NB4 (cell line): Measurements from ENCODE around the gene MUC6.

Experiments
- POLR2A ChIP-seq: IDR thresholded peaks from 2 replicates; pipeline ENCODE4 v1.6.1; 2011; ENCODE audit warnings: mild to moderate bottlenecking; ENCODE audit not compliant: insufficient read length; ENCODE audit errors: extremely low read depth
- TF ChIP-seq, protein P1 (sequence below): IDR thresholded peaks from one replicate; pipeline ENCODE4 v1.5.1; 2012; ENCODE audit warnings: low read depth, low read length

DNA sequence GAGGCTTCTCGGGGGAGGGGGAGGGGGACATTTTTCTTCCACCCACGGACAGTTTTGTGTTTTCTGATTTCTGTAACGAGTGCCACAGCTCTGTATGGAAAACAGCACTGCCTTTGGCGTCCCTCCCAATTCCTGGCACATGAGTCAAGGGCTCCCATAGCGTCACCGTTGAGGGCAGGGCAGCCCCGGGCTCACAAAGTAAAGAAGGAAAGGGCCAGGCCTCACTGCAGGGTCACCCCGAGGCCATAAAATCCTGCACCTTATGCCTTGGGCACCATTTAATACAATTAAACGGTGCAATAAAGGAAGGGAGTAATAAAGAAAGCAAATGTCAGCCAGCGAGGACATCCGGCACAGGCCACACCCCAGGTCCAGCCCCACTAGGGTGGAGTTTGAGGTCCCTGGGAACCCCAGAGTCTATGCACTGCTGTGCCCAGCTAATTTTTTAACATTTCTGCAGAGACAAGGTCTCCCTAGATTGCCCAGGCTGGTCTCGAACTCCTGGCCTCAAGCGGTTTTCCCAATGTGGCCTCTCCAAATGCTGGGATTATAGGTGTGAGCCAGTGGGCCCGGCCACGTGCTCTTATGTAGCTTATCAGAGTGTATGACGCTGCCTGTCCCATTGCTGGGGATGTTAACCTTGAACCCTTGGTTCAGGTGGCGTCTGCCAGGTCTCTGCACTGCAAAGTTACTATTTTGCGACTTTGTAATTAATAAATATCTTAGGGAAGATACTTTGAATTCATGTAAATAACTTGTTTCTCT lies 24.5 kb upstream of the MUC6 start:
- TF ChIP-seq, protein P1, sequence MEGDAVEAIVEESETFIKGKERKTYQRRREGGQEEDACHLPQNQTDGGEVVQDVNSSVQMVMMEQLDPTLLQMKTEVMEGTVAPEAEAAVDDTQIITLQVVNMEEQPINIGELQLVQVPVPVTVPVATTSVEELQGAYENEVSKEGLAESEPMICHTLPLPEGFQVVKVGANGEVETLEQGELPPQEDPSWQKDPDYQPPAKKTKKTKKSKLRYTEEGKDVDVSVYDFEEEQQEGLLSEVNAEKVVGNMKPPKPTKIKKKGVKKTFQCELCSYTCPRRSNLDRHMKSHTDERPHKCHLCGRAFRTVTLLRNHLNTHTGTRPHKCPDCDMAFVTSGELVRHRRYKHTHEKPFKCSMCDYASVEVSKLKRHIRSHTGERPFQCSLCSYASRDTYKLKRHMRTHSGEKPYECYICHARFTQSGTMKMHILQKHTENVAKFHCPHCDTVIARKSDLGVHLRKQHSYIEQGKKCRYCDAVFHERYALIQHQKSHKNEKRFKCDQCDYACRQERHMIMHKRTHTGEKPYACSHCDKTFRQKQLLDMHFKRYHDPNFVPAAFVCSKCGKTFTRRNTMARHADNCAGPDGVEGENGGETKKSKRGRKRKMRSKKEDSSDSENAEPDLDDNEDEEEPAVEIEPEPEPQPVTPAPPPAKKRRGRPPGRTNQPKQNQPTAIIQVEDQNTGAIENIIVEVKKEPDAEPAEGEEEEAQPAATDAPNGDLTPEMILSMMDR = no peak
- TF ChIP-seq POLR2A = no peak
